B cell (primary cell): ENCODE data around the gene EZH2.

Experiments used
- CTCF ChIP-seq: fragments of 200-600 bp; IDR thresholded peaks from one replicate; pipeline ENCODE4 v1.8.0; 2022; ENCODE audit warnings: antibody characterized with exemption, mild to moderate bottlenecking
- EZH2 ChIP-seq: IDR thresholded peaks from 2 replicates; pipeline ENCODE4 v1.6.1; 2012; ENCODE audit warnings: borderline replicate concordance, low read depth, mild to moderate bottlenecking, moderate library complexity, low read length; ENCODE audit not compliant: insufficient read depth, poor library complexity, severe bottlenecking

GRCh38 chr7:148888300-148888699, 4.2 kb upstream of the EZH2 start:
- no peak for TF ChIP-seq CTCF
- no peak for TF ChIP-seq EZH2
